Panc1 (cell line): Measurements from ENCODE around the gene ELK4. TPM values are rescaled to one million over a fixed set of nuclear protein-coding genes. Genes with fewer than 3 reads are reported as not detected.

Source experiments
- ATAC-seq: fragments of 200-7000 bp; cut with Tn5 transposase; 2 replicates; pipeline ENCODE4 v1.9.1; 2020; ENCODE audit warnings: mild to moderate bottlenecking, moderate library complexity
- BruUV-seq: library from RNA; stranded (reverse); fragments of 400-500 nt; replicated peaks from 2 replicates; lab custom pipeline; 2021; lab: Mats Ljungman, UMichigan
- CTCF ChIA-PET: fragments of 300-600 bp; sonication (Branson Sonifier 250); formaldehyde crosslinking; loops from one replicate; lab custom pipeline; 2022; ENCODE audit warnings: antibody characterized with exemption; lab: Charles Lee
- POLR2A ChIA-PET: fragments of 300-600 bp; sonication (Branson Sonifier 250); formaldehyde crosslinking; loops from one replicate; lab custom pipeline; 2022; ENCODE audit warnings: antibody characterized with exemption; lab: Charles Lee
- DNase-seq: peaks from one replicate; pipeline ENCODE4 v3.0.0-alpha.2; 2010; ENCODE audit warnings: low read depth, low spot score
- H3K27ac ChIP-seq: 2 replicates; pipeline ENCODE4 v1.5.1; 2011; ENCODE audit warnings: mild to moderate bottlenecking, low read length, inconsistent platforms
- H3K27me3 ChIP-seq: fragments of 200-500 bp; sonication (Bioruptor generic); 2 replicates; pipeline ENCODE4 v1.6.0; 2014; ENCODE audit warnings: low read length, inconsistent platforms; ENCODE audit not compliant: control insufficient read depth, insufficient read depth
- H3K36me3 ChIP-seq: fragments of 200-500 bp; sonication (Bioruptor generic); 2 replicates; pipeline ENCODE4 v1.5.1; 2014; ENCODE audit warnings: inconsistent platforms, mild to moderate bottlenecking, low read length, moderate library complexity; ENCODE audit not compliant: control insufficient read depth, insufficient read depth
- H3K4me1 ChIP-seq: 2 replicates; pipeline ENCODE4 v1.5.1; 2011; ENCODE audit warnings: inconsistent platforms, mild to moderate bottlenecking, low read length, moderate library complexity; ENCODE audit not compliant: control insufficient read depth, insufficient read depth
- H3K4me3 ChIP-seq, 2 experiments: 2 replicates each; pipeline ENCODE4 v1.5.1; 2011 to 2012; ENCODE audit warnings: low read depth in 2 of 2, low read length in 2 of 2, mild to moderate bottlenecking in 2 of 2, inconsistent platforms in 1 of 2, moderate library complexity in 1 of 2
- H3K9me3 ChIP-seq: fragments of 200-500 bp; sonication (Bioruptor generic); 2 replicates; pipeline ENCODE4 v1.5.1; 2014; ENCODE audit warnings: low read depth, mild to moderate bottlenecking, inconsistent platforms, low read length, moderate library complexity; ENCODE audit not compliant: control insufficient read depth, insufficient read depth
- CTCF ChIP-seq: fragments of 450-650 bp; IDR thresholded peaks from 2 replicates; pipeline ENCODE4 v1.5.1; 2017; ENCODE audit warnings: mild to moderate bottlenecking
- REST ChIP-seq, 2 experiments: IDR thresholded peaks; 2 replicates each; pipeline ENCODE4 v1.6.1; 2011 to 2012; ENCODE audit warnings: low read depth in 2 of 2, control low read depth in 1 of 2, low read length in 1 of 2, mild to moderate bottlenecking in 1 of 2, moderate library complexity in 1 of 2; ENCODE audit not compliant: insufficient read depth in 1 of 2
- SIN3A ChIP-seq: IDR thresholded peaks from 2 replicates; pipeline ENCODE4 v1.6.1; 2012; ENCODE audit warnings: low read depth, mild to moderate bottlenecking, low read length, moderate library complexity, borderline replicate concordance; ENCODE audit not compliant: insufficient read depth
- TCF7L2 ChIP-seq: IDR thresholded peaks from 2 replicates; pipeline ENCODE4 v1.6.1; 2011; ENCODE audit warnings: mild to moderate bottlenecking, low read depth, low read length, inconsistent platforms
- in situ Hi-C: cut with HindIII; loops from 2 replicates; pipeline ENCODE4 v1.10.0; 2016; ENCODE audit warnings: low sequenced_read_pairs, low pct_unique_long_range_greater_than_20kb
- intact Hi-C: fragments of 100-400 bp; cut with micrococcal nuclease; formaldehyde crosslinking; loops from one replicate; pipeline ENCODE4 v1.10.0; 2022; ENCODE audit not compliant: unreplicated experiment
- total RNA-seq: library from RNA; stranded (reverse); gene quantifications from one replicate; pipeline ENCODE4 v1.2.1, GENCODE V29; 2021; ENCODE audit not compliant: unreplicated experiment

ELK4 gene
- total RNA-seq, 1 experiment from 2014 or later: 54.6 TPM

- TF ChIP-seq TCF7L2: no peak
- no peak for TF ChIP-seq SIN3A
- TF ChIP-seq CTCF: no peak
- Histone ChIP-seq H3K9me3 (no peaks in the 10 kb centered on the region), H3K4me3 (no peak overlapping the region), H3K27me3 (no peaks in the 10 kb centered on the region), H3K4me1 (no peaks in the 10 kb centered on the region; the same call in 1 of the 2 replicates), H3K36me3 (no peaks in the 10 kb centered on the region), H3K27ac (no peak overlapping the region)
- intact Hi-C loops (loop anchor here (2.0 kb wide), 2 partner anchors 43 to 67 kb away; partner anchors contain the start of gene ELK4), in situ Hi-C loops (no loop called here)
- CTCF ChIA-PET: interaction anchor here (0.5 to 6.6 kb wide), 3 partner anchors 64 to 128 kb away, joined by 4 to 110 read pairs (median 5); no protein-coding TSS in a partner anchor
- POLR2A ChIA-PET: no interaction called here
- BruUV-seq: no TSS peak
- DNase-seq: no peak
- ATAC-seq: no peak
These were observed 42.0 kb downstream of the ELK4 start for GRCh38 chr1:205589618-205590456.

- CTCF ChIA-PET: interaction anchor here (6.6 kb wide), 1 partner anchor 68 kb away, joined by 110 read pairs; no protein-coding TSS in a partner anchor
- ATAC-seq (no peak), DNase-seq (no peak)
- Histone ChIP-seq H3K36me3 (no peaks in the 10 kb centered on the region), H3K27ac (no peak overlapping the region), H3K27me3 (no peaks in the 10 kb centered on the region), H3K9me3 (no peaks in the 10 kb centered on the region), H3K4me3 (no peak overlapping the region), H3K4me1 (no peaks in the 10 kb centered on the region; the same call in 1 of the 2 replicates)
- BruUV-seq: no TSS peak
- intact Hi-C loops: no loop called here
- POLR2A ChIA-PET: no interaction called here
- in situ Hi-C loops: no loop called here
- TF ChIP-seq CTCF (peak; percentile 37; the same call in 1 of the 2 replicates), REST (IDR thresholded peaks at IDR 0.05; ENCODE audit: insufficient read depth in 1 of 2, low read depth in 2 of 2, low read length in 1 of 2) (no peak)
These were observed 42.8 kb downstream of the ELK4 start for GRCh38 chr1:205589046-205589445.
